Stimulated activated CD8-positive, alpha-beta memory T cell treated with anti-CD3 and anti-CD28 coated beads, Interleukin-15, amount 100 ng/mL, for 4 hours (primary cell): Measurements from ENCODE around the gene TMEM139.
"Not testable (repeated sequence)": the region's sequence is repeated elsewhere in the genome, so short reads cannot be mapped to it uniquely, and the experiment has no call there.

Source experiments
- DNase-seq, 2 donors: peaks; one replicate each; pipeline ENCODE4 v3.0.0-alpha.2; 2020; ENCODE audit warnings: low read depth in 2 of 2

The TMEM139 gene

DNA sequence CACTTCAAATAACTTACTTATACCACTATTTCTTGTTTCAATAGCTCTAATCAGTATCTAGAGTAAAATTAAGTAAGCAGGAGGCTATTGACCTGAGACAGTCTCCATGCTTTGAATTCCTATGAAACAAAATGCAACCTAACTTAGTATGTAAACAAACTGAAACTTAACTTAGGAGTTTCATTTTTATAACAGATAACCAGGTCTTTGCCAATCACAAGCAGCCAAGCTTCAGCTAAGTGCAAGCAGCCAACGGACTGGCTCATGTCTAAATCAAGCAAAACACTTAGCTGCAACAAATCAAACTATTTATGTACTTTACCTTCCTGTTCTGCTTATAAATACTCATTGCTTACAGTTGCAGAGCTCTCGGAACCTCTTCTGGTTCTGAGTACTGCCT, 25.9 kb upstream of the TMEM139 start:
- DNase-seq: no peak

DNA sequence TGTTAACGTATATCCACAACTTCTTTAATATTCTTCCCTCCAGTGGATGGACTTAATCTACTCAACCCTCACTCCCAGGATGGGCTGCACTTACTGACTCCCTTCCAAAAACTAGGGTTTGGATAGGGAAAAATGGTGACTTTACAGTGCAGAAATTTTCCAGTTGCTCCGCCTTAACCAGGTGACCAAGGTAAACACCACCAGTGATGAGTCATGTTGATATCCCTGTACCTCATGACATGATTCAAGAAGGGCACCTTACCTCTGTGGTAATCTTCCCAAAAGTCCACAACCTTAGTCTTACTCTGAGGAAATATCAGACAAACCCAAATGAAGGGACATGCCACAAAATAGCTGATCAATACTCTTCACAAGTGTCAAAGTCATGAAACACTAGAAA, 25.0 kb upstream of the TMEM139 start:
- no peak for DNase-seq

DNA sequence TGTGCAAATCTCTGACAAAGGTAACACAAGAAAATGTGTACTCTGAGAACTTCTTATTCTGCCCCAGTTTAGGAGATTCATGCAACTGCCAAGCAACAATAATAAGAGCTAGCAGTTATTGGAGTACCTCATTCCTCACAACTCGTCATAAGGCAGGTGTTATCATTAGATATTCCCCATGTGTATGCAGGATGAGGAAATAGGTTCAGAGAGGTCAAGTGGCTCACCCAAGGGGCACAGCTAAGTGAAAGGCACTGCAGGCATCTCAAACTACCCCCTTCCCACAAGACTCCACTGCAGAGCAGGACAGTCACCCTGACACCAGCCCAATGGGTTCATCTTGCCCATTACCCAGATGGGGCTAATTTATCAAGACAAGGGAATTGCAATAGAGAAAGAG, 22.9 kb upstream of the TMEM139 start:
- DNase-seq: no peak

DNA sequence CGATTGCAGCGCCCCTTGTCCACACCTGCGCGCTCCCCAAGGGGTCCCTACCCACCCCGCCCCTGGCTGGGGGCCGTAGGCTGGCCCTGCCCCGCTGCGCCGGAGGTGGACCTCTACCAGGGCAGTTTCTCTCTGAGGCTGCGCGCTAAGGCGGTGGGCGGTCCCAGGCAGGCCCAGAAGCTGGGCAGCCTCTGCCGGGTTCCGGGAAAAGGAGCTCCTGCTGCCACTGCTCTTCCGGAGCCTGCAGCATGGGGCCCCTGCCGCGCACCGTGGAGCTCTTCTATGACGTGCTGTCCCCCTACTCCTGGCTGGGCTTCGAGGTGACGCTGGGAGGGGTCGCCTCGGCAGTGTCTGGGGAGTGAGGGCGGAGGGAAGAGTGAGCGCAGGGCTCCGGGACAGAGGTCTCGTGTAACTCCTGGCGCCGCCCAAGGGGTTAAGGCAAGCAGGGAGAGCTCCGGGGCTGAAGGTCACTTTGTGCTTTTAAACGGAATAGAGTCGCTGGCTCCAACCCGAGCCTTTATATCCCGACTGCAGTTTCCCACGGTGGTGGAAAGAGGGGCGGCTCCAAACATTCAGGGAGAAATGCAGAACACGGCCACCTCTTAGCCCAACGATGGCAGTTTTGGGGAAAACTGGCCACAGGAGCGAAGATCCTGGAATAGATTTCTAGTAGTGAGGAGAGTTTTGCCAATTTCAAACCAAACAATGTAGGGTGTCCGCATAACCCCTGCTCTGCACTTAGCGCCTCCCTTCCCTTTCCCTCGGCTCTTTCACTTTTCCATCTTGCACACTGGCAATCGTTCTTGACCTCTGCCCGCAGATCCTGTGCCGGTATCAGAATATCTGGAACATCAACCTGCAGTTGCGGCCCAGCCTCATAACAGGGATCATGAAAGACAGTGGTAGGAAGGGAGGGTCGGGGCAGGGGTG, 21.2 kb upstream of the TMEM139 start, which contains the start of gene GSTK1:
Gene GSTK1, plus strand, starts transcription at position 176 of the 930 bp plus-strand sequence. Its CDS starts 73 bp downstream, at position 249.
- peak; percentile 60 for DNase-seq

DNA sequence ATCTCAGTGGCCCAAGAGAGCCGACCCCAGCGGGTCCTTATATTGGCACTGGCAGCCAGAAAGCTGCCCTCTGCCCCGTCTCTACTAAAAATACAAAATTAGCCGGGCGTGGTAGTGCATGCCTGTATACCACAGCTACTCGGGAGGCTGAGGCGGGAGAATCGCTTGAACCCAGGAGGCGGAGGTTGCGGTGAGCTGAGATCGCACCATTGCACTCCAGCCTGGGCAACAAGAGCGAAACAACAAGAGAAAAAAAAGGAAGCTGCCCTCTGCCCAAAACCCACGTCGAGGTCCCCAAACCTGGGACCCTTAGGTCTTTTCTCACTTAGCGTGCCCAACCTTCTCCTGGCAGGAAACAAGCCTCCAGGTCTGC, 20.6 kb upstream of the TMEM139 start:
- DNase-seq: not testable (repeated sequence)

DNA sequence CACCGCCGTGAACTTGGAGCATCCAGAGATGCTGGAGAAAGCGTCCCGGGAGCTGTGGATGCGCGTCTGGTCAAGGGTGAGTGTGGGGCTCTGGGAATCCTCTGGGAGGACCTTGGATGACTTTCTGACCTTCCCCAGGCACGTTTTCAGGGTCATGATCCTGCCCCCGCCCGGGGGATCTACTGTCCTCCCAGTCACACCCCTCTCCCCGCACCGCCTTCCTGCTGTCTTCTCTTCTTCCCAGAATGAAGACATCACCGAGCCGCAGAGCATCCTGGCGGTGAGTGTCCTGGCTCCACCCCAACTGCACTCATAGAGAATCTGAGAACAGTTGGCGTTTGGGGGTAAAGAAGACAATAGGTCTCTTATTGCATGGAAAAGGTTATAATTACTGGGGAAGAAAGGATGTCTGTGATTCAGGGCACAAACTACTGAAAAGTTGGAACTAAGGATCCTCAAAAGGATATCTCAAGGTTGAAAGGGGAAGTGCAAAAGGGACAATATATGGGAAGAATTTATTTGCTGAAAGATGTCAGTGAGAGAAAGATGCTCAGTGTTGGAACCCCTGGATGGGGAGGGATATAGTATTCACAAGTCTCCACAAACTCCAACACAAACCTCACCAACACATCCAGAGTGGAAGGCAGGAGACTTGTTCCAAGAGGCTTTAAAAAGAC, 19.6 kb upstream of the TMEM139 start:
- no peak for DNase-seq

DNA sequence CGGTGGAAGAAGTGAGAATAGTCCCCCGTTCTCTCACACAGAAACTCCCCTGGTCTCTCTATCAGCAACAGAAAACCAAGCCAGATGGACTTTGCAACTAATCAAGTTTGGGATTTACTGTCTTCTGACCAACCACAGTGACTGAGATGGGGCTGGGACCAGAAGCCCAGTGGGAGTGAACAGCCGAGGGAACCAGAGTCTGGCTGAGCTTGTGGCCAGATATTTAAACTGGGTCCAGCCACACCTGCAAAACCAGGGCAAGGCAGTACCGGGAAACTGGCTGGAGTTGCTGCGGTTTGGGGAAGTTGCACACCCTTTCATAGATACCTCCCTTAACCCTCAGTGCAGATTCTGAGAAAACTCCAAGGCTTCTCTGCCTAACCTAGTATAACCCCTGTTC, 15.5 kb upstream of the TMEM139 start:
- no peak for DNase-seq

DNA sequence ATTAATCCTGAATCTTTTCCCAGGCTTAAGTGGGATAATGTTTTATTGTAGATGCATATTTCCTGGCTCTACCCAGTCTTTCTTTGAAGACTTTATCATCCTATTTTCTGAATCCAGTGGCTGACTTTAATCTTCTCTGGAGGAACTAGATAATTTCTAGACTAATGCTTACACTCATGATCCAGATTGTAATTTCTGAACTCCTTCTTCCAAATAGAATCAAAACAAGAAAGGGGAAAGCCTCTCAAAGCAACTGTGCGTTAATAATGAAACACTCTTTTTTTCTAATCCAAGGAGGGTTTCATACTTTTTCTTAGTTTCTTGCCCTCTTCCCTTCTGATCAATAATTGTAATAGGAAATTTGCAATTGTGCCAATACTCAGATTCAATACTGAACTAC, 13.5 kb upstream of the TMEM139 start:
- no peak for DNase-seq

DNA sequence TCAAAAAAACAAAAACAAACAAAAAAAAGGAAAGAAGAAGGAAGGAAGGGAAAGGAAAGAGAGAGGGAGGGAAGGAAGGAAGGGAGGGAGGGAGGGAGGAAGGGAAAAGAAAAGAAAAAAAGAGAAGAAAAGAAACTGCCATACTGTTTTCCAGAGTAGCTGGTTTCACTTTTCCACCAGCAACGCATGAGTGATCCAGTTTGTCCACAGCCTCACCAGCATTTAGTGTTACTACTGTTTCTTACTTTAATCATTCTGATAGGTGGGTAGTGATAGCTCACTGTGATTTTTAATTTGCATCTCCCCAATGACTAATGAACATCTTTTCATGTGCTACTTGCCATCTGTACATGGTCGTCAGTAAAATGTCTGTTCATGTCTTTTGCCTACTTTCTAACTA, 11.9 kb upstream of the TMEM139 start:
- DNase-seq: no peak

DNA sequence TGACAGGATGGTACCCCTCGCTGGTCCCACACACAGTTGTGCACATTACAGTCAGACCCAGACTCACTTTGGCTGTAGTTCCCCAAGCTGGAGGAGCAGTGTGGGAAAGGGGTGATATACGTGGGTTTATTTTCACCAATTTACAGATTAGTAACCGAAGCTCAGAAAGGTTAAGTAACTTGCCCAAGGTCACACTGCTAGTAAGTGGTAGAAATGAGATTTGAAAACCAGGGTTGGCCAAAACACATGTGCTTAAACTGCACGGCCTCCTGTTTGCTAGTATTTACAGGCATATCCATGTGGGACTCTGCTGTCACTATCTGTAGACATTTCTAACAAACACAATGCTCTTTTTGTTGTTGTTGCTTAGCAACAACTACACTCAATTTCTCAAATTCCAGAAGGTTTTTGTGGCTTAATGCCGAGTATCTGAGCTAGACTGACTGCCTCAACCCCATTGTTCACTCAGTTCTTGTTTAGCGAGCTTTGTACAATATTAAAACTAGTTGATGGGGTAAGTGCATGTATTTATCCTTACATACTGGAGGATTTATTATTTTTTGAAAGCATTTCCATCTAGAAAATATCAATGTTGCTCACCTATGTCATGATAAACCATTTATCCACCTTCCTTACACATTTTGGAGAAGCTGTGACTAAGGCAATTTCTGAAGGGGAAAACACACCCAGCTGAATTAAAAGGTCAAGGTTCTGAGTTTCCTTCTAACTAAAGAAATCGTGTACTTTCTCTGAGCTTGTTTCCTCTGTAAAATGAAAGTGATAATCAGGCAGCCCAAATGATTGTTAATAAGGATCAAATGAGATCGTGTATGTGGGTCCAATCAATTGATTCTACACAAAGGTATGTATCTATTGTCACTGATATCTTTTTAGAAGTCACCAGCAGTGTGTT, 5.3 kb upstream of the TMEM139 start:
- no peak for DNase-seq

DNA sequence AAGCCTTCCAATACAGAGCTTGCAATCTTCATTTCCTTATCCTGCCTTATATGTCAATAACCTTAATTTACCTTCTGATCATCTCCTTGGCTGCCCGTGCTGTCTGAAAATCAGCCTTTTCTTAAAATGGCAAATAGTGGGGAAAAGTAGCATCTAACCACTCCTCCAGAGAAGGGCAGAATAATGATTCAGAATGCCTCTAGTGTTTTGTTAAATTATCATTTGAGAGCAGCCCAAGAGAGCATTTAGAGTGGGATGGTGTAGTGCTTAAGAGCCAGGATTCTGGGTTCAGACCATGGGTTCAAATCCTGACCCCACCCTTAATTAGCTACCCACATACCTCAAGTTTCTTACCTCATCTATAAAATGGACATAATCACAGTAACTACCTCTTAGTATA, 4.6 kb upstream of the TMEM139 start:
- DNase-seq: no peak

DNA sequence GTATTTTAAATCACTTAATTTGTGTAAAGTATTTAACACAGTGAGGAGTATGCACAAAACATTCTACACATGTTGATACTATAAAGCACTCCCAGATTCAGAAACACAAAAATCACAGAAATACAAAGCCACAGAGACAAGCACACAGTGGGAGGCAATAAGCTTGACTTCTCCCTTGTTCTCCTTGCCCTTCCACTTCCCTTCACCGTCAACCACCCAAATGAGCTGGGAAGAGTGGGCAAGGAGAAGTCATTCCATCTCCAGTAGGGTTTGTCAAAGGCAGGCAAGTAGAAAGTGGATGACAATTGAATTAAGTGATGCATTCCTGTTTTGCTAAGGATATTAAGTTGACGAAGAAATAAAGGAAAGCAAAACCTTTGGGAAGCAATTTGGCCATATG, 4.2 kb upstream of the TMEM139 start:
- no peak for DNase-seq

DNA sequence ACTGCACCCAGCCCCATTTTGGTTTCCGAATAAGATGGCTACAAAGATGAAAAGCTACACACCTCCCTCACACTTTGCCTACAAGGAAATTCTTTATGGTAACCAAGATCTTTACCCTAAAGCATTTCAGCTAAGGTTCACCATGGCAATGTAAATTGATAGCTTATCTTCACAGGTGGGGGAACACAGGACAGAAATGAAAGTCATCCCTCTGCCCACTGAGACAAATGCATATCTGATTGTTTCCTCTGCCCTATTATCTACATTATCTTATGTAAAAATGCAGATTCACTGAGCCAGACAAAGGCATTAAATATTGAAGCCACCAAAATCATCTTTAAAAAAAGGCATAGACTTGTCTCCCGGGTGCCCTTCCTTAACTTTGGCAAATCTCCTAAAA, 3.2 kb upstream of the TMEM139 start:
- DNase-seq: no peak

DNA sequence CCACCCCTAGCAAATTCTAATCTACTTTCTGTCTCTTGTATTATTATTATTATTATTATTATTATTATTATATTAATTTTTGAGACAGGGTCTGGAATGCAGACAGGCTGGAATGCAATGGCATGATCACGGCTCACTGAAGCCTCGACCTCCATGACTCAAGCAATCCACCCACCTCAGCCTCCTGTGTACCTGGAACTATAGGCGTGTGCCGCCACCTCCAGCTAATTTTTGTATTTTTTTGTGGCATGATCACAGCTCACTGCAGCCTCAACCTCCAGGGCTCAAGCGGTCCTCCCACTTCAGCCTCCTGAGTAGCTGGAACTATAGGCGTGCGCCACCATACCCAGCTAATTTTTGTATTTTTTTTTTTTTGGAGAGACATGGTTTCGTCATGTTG, 2.6 kb upstream of the TMEM139 start:
- DNase-seq: no peak

DNA sequence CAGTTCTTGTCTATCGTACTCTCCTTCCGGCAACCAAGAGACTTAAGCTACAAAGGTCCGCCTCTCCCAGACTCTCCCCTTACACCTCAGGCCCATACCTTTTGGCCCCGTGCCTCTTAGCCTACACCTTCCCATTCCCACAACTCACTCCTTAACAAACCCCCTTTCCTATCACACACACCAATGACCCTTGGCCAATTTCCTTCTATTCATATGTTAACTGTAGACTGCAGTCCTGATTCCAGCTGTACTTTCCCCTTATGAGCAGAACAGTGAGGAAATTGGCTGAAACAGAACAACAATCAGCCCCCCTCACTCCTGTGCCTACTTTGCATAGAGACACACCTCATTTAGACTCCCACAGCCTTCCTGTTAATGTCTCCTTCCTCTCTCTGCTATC, 1.4 kb upstream of the TMEM139 start:
- no peak for DNase-seq

DNA sequence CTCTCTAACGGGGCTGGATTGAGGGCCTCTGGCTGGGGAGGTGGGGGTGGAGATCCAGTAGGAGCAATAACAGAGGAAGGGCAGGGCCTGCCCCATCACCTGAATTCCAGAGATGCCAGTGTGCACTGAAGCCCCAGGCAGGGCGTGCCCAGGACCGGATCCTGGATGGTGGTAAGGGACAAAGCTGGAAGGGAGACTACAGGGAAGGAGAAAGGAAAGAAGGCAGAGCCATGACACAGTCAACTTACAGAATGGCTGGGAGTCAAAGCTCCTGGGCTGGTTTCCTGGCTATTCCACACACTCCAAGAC, 666 bp downstream of the TMEM139 start:
- no peak for DNase-seq

DNA sequence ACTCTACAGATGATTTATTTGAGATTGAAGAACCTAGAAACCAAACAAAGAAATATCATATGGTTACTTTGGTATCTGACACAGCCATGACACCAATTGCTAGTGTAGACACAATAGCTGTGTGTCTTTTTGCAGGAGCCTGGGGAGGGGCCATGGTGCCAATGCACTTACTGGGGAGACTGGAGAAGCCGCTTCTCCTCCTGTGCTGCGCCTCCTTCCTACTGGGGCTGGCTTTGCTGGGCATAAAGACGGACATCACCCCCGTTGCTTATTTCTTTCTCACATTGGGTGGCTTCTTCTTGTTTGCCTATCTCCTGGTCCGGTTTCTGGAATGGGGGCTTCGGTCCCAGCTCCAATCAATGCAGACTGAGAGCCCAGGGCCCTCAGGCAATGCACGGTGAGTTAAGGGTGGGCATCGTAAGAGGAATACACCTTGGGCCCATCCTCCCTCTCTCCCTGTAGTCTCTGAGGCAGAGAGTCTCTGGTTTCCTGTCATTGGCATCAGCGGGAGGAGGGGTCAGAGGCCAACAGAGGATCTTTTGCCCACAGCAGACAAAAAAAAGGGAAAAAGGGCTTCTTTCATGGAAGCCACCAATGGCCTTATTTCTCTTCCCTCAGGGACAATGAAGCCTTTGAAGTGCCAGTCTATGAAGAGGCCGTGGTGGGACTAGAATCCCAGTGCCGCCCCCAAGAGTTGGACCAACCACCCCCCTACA, 1.2 kb downstream of the TMEM139 start:
- DNase-seq: no peak

DNA sequence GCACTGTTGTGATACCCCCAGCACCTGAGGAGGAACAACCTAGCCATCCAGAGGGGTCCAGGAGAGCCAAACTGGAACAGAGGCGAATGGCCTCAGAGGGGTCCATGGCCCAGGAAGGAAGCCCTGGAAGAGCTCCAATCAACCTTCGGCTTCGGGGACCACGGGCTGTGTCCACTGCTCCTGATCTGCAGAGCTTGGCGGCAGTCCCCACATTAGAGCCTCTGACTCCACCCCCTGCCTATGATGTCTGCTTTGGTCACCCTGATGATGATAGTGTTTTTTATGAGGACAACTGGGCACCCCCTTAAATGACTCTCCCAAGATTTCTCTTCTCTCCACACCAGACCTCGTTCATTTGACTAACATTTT, 1.7 kb downstream of the TMEM139 start:
- no peak for DNase-seq

DNA sequence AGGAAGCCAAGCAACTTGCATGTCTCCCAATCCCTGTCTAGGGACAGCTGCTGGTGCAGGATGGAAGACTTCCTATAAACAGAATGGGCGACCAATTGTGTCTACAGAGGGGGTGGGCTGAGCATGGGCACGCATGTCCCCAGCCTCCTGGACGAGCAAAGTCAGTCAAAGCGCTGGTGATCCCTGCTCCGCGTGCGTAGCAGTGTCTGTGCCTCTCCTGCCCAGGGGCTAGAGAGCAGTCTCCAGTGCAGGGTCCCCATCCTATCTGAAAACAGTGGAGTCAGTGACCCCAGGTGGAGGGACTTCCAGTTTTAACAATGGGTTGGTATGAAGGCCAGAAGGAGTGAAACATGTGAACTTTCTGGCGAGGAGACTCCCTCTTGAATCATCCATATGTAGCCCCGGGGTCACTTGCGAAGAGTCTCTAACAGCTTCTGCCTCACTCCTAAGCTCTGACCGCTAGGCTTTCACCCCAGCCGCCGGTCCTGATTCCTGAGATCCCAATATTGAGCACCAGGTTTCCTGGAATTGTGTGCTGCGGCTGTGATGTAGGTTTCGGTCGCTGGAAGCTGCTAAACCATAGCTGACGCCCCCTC, 2.7 kb downstream of the TMEM139 start:
- DNase-seq: no peak

DNA sequence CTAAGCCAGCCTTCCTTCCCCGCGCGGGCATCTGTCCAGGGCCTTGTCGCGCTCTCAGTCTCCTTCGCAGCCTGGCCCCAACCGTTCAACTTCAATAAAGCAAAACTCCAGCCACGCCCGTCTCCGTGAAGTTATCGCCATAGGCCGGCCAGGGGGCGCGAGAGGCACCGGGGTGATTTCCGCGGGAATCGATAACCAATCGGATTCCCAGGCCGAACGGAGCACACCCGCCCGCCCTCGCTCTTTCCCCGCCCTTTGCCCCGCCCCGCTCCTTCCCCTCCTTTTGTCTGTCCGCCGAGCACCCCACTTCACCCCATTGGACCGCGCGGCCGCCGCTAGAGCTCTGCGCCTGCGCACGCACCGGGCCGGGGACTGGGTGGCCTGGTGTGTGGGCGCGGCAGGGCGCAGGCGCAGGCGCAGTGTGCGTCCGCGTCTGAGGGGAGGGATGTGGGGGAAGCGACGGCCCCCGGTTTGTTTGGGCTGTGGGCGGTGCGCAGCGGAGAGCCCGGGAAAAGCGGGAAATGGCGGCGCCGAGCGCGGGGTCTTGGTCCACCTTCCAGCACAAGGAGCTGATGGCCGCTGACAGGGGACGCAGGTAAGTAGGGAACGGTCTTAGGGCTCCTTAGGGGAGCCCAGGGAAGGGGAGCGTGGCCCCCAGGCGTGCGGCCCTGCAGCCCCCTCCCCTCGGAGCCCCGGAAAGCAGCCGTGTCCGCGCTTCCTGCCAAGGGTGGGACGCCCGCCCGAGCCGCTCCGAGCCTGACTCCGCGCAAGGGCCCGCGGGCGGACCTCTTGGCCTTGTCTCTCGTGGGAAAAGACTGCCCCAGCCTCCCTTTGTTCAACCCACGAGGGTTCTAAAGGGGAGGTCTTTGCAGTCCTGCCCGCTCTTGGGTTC, 3.4 kb downstream of the TMEM139 start, which contains the start of gene CASP2:
Gene CASP2, plus strand, starts transcription at position 417 of the 892 bp plus-strand sequence. Its CDS starts 105 bp downstream, at position 522.
- DNase-seq: peak; percentile 95 to 98
